Measurements from ENCODE around the gene LDLRAD4. TPM values are rescaled to one million over a fixed set of nuclear protein-coding genes. Genes with fewer than 3 reads are reported as not detected.

LDLRAD4 gene
- total and polyA plus RNA-seq, 2 donors (not counting 1 experiment from before 2014, with no cell fraction given), result 13.9 to 35.7 TPM

- Histone ChIP-seq H3K27me3 (replicated peaks in 1 of 4; ENCODE audit: control extremely low read depth in 1 of 4, control insufficient read depth in 3 of 4, insufficient read depth in 4 of 4, low read length in 3 of 4) (no peaks in the 10 kb centered on the region), H3K4me1 (ENCODE audit: control insufficient read depth in 2 of 2, insufficient read depth in 2 of 2, low read length in 2 of 2) (peaks cover 20 to 21% of the 10 kb centered on the region in 2 donors), H3K4me3 (ENCODE audit: control extremely low read depth in 1 of 5, extremely low read depth in 1 of 5, insufficient read depth in 1 of 5, low read depth in 2 of 5, low read length in 4 of 5) (no peak overlapping the region), H3K36me3 (replicated peaks in 1 of 2; ENCODE audit: control extremely low read depth in 1 of 2, control insufficient read depth in 1 of 2, extremely low read depth in 1 of 2, insufficient read depth in 2 of 2, low read length in 1 of 2) (peaks cover 0 to 14% of the 10 kb centered on the region in 2 experiments), H3K4me2 (replicated peaks; ENCODE audit: low read depth, low read length, poor library complexity, severe bottlenecking) (no peak overlapping the region), H4K20me1 (ENCODE audit: control insufficient read depth, insufficient read depth, low read length, poor library complexity, severe bottlenecking) (no peaks in the 10 kb centered on the region), H3K9me3 (ENCODE audit: control extremely low read depth in 1 of 3, control insufficient read depth in 2 of 3, insufficient read depth in 1 of 3, low read length in 2 of 3) (no peaks in the 10 kb centered on the region), H3K9ac (ENCODE audit: low read length) (no peak overlapping the region), H3K79me2 (ENCODE audit: control insufficient read depth, insufficient read depth, low read length) (peaks cover 17% of the 10 kb centered on the region), H2AFZ (ENCODE audit: insufficient read depth, low read depth, low read length, poor library complexity, severe bottlenecking) (no peak overlapping the region), H3K27ac (ENCODE audit: low read length in 2 of 2) (no peak overlapping the region)
- ChIA-PET POLR2A (no interaction called here), CTCF (no interaction called here)
- Mint-ChIP-seq H3K4me1 (peaks cover 39% of the 10 kb centered on the region), H3K9me3 (ENCODE audit: insufficient read depth) (peaks cover 2% of the 10 kb centered on the region), H3K27me3 (no peaks in the 10 kb centered on the region), H3K4me3 (no peak overlapping the region), H3K27ac (no peak overlapping the region)
- no peak for DNase-seq
- 86% methylated on average over 5 of the region's 6 CpGs for WGBS (ENCODE audit: insufficient coverage)
- TF ChIP-seq EZH2 (IDR thresholded peaks at IDR 0.05; ENCODE audit: borderline replicate concordance, insufficient read depth, low read depth, low read length, poor library complexity, severe bottlenecking) (no peak), CTCF (IDR thresholded peaks at IDR 0.05) (no peak)
- no peak for ATAC-seq (ENCODE audit: low read depth)
- intact Hi-C loops (cut with micrococcal nuclease), result no loop called here
Observed at GRCh38 chr18:13485182-13485581, 266.6 kb downstream of the LDLRAD4 start.

GRCh38 chr18:13485604-13486003 is 267.0 kb downstream of the LDLRAD4 start:
- Mint-ChIP-seq H3K27me3 (no peaks in the 10 kb centered on the region), H3K4me3 (no peak overlapping the region), H3K4me1 (peaks cover 36% of the 10 kb centered on the region), H3K27ac (no peak overlapping the region), H3K9me3 (ENCODE audit: insufficient read depth) (peaks cover 2% of the 10 kb centered on the region)
- ATAC-seq (ENCODE audit: low read depth), result no peak
- Histone ChIP-seq H3K79me2 (ENCODE audit: control insufficient read depth, insufficient read depth, low read length) (peaks cover 17% of the 10 kb centered on the region), H3K27me3 (replicated peaks in 1 of 4; ENCODE audit: control extremely low read depth in 1 of 4, control insufficient read depth in 3 of 4, insufficient read depth in 4 of 4, low read length in 3 of 4) (no peaks in the 10 kb centered on the region), H3K27ac (ENCODE audit: low read length in 2 of 2) (no peak overlapping the region), H3K9ac (ENCODE audit: low read length) (no peak overlapping the region), H4K20me1 (ENCODE audit: control insufficient read depth, insufficient read depth, low read length, poor library complexity, severe bottlenecking) (no peaks in the 10 kb centered on the region), H3K9me3 (ENCODE audit: control extremely low read depth in 1 of 3, control insufficient read depth in 2 of 3, insufficient read depth in 1 of 3, low read length in 2 of 3) (no peaks in the 10 kb centered on the region), H3K4me3 (ENCODE audit: control extremely low read depth in 1 of 5, extremely low read depth in 1 of 5, insufficient read depth in 1 of 5, low read depth in 2 of 5, low read length in 4 of 5) (no peak overlapping the region), H3K4me2 (replicated peaks; ENCODE audit: low read depth, low read length, poor library complexity, severe bottlenecking) (no peak overlapping the region), H3K4me1 (ENCODE audit: control insufficient read depth in 2 of 2, insufficient read depth in 2 of 2, low read length in 2 of 2) (peaks cover 19 to 21% of the 10 kb centered on the region in 2 donors), H3K36me3 (replicated peaks in 1 of 2; ENCODE audit: control extremely low read depth in 1 of 2, control insufficient read depth in 1 of 2, extremely low read depth in 1 of 2, insufficient read depth in 2 of 2, low read length in 1 of 2) (peaks cover 0 to 15% of the 10 kb centered on the region in 2 experiments), H2AFZ (ENCODE audit: insufficient read depth, low read depth, low read length, poor library complexity, severe bottlenecking) (no peak overlapping the region)
- TF ChIP-seq EZH2 (IDR thresholded peaks at IDR 0.05; ENCODE audit: borderline replicate concordance, insufficient read depth, low read depth, low read length, poor library complexity, severe bottlenecking), result no peak
- TF ChIP-seq CTCF (IDR thresholded peaks at IDR 0.05), result no peak
- DNase-seq, result no peak
- intact Hi-C loops (cut with micrococcal nuclease), result no loop called here
- ChIA-PET POLR2A (no interaction called here), CTCF (no interaction called here)
- 100% methylated on average over 3 of the region's 7 CpGs for WGBS (ENCODE audit: insufficient coverage)
